ENCODE data around the gene EEFSEC.
A peak's percentile ranks its signal among the peaks of the same experiment; 100 is the strongest.

Gene EEFSEC

GRCh38 chr3:128203169-128203568 is 49.9 kb downstream of the EEFSEC start:
- in situ Hi-C loops (cut with MboI; ENCODE audit: low pct_unique_long_range_greater_than_20kb, low sequenced_read_pairs) = no loop called here

GRCh38 chr3:128205558-128206145 is 52.4 kb downstream of the EEFSEC start:
- DNase-seq = no peak
- in situ Hi-C loops (cut with MboI; ENCODE audit: low pct_unique_long_range_greater_than_20kb, low sequenced_read_pairs) = no loop called here

More at GRCh38 chr3:128203169-128203568, 49.9 kb downstream of the EEFSEC start:
- DNase-seq = no peak

DNA sequence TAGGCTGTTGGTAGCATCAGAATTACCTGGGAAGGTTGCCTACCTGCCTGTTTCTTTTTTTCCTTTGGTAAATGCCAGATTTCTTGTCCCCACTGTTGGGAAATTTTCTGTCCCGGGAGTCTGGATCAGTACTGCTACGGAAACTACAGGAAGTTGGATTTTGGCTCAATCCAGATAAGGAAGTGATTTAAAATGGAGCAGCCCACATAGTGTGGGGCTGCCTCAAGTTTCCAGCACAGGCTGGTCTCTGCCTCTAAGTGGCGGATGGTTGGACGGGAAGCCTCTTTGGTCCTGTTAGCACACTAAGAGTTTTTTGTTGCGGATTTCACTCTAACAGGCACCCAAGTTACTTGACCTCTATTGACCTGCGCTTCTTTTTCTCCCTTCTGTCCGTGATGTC is 54.7 kb downstream of the EEFSEC start:
- DNase-seq = no peak
- in situ Hi-C loops (cut with MboI; ENCODE audit: low pct_unique_long_range_greater_than_20kb, low sequenced_read_pairs) = no loop called here

- DNase-seq = no peak
- in situ Hi-C loops (cut with MboI; ENCODE audit: low pct_unique_long_range_greater_than_20kb, low sequenced_read_pairs) = no loop called here
These were observed 57.4 kb downstream of the EEFSEC start for GRCh38 chr3:128210711-128211110.

- DNase-seq = no peak
- in situ Hi-C loops (cut with MboI; ENCODE audit: low pct_unique_long_range_greater_than_20kb, low sequenced_read_pairs) = no loop called here
These were observed 60.8 kb downstream of the EEFSEC start for GRCh38 chr3:128214056-128214455.

- no peak for DNase-seq
- in situ Hi-C loops (cut with MboI; ENCODE audit: low pct_unique_long_range_greater_than_20kb, low sequenced_read_pairs) = no loop called here
These were observed 62.0 kb downstream of the EEFSEC start for GRCh38 chr3:128215290-128215689.

DNA sequence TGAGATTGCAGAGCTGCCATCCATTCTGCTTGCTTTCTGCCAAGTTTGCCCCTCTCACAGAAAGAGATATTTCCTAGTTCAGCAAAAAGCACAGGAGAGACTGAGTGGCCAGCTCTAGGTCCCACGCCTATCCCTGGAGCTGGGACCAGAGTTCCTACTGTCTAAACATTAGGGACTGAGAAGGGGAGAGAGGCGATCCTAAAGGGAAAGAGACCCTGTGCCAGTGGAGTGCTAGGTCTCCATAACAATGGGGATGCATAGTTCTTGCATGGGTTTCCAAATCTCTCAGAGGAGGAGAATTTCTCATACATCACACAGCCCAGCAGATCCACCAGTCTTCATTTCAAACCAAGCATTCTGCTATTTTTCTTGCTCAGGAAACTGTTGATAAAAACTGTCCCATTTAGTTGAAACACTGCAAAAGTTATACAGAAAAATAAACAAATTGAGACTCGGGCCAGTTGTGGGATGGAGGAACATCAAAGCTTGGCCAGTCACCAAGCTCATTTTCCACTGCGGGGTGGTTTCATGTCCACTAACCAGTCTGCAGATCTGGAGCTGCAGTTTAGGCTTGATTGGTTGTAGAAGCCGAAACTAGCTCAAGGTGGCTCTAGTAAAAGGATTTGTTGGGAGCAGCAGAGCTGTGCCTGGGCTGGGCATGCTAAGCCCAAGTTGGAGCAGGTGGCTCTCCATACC is 62.7 kb downstream of the EEFSEC start:
- in situ Hi-C loops (cut with MboI; ENCODE audit: low pct_unique_long_range_greater_than_20kb, low sequenced_read_pairs) = no loop called here
- DNase-seq = no peak

GRCh38 chr3:128217702-128218547 is 64.6 kb downstream of the EEFSEC start:
- in situ Hi-C loops (cut with MboI; ENCODE audit: low pct_unique_long_range_greater_than_20kb, low sequenced_read_pairs) = no loop called here
- DNase-seq = no peak

DNA sequence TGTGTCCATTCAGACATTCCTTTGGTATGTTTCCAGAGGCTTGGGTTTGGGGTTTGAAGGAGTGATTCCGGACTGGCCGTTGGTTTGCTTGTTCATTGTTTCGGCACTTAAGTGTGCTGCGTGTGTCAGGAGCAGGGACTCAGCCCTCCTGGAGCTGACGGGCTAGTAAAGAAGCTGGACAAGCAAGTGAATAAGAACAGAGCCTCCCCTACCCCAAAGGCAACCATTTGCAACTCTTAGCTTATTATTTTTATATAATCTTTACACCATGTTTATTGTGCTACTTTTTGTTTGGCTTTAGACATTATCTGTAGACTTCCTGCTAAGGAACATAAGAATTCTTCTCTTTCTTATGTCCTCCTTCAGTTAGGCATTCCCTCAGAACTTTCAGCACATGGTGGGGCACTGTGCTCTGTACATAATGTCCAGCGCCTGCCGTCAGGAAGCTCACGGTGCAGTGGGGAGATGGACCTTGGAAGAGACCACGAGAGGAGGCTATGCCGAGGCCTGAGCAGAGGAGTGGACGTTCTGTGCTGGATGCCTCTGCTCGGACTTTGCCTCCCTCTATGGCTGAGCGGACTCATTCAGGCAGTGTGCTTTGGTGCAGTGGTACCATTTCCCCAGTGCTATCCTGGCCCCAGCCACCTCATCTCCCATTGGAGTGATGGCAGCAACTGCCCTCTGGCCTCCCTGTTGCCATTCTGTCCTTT is 65.4 kb downstream of the EEFSEC start:
- in situ Hi-C loops (cut with MboI; ENCODE audit: low pct_unique_long_range_greater_than_20kb, low sequenced_read_pairs) = no loop called here
- DNase-seq = no peak

DNA sequence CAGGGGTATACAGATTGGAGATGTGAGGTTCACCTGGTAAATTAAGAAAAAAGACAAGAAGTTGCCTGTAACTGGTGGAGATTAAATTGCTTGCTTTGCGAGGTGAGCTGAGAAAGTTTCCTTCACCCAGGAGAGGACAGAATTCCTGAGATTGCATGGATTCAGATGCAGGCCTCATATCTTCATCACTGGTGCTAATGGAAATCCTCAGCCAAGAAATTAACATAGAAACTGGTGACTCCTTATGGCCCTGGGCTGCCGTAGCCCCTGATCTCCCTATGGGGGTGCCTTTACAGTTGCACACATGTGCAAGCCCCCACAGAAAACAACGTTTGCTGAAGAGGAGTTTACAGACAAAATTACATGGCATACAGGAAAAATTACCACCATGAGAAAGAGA is 68.0 kb downstream of the EEFSEC start:
- no peak for DNase-seq
- in situ Hi-C loops (cut with MboI; ENCODE audit: low pct_unique_long_range_greater_than_20kb, low sequenced_read_pairs) = no loop called here

DNA sequence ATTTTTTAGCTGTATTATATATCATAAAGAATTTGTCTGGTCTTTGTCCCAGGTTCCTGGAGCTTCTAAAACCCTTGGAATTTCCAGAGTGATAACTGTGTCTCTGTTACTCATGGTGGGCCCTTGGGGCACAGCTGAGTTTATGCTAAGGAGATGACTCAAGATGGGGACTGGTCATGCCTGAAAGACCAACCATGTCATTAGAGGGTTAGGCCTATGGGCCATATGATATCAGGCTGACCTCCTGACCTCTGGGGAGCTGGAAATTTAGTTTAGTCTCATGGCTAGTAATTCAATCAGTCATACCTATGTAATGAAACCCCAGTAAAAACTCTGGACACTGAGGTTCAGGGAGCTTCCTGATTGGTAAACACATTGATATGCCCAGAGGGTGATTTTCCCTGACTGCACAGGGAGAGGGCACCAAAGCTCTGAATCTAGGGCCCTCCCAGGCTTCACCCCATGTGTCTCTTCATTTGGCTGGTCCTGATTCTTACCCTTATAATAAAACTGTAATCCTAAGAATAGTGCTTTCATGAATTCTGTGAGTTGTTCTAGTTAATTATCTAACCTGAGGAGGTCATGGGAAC is 69.6 kb downstream of the EEFSEC start:
- in situ Hi-C loops (cut with MboI; ENCODE audit: low pct_unique_long_range_greater_than_20kb, low sequenced_read_pairs) = no loop called here
- DNase-seq = no peak

GRCh38 chr3:128226186-128226725 is 73.0 kb downstream of the EEFSEC start:
- DNase-seq = no peak
- in situ Hi-C loops (cut with MboI; ENCODE audit: low pct_unique_long_range_greater_than_20kb, low sequenced_read_pairs) = no loop called here

GRCh38 chr3:128226795-128227395 is 73.6 kb downstream of the EEFSEC start:
- in situ Hi-C loops (cut with MboI; ENCODE audit: low pct_unique_long_range_greater_than_20kb, low sequenced_read_pairs) = no loop called here
- DNase-seq = peak; percentile 54

GRCh38 chr3:128227507-128227906 is 74.2 kb downstream of the EEFSEC start:
- no peak for DNase-seq
- in situ Hi-C loops (cut with MboI; ENCODE audit: low pct_unique_long_range_greater_than_20kb, low sequenced_read_pairs) = no loop called here

DNA sequence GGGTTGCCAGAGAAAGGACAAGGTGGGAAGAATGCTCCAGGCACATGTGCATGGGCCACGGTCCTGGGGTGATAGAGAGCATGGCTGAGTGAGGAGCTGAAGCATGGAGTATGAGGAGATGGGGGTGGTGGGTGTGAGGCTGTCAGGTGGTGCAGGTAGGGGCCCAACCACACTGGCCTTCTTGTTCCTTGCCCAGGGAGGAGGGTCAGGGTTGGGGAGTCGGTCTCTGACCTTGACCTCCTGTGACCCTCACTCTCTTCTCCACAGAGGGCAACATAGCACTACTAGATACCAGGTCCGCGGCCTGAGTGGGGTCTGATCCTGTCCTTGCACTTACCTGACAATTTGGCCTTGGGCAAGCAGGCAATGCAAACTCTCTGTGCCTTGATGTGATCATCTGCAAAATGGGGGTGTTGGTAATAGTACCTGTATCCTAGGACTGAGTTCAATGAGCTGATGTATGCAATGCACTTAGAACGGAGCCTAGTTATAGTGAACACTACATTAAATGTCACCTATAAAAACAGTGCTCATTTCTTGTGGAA is 75.2 kb downstream of the EEFSEC start:
- in situ Hi-C loops (cut with MboI; ENCODE audit: low pct_unique_long_range_greater_than_20kb, low sequenced_read_pairs) = no loop called here
- DNase-seq = no peak

DNA sequence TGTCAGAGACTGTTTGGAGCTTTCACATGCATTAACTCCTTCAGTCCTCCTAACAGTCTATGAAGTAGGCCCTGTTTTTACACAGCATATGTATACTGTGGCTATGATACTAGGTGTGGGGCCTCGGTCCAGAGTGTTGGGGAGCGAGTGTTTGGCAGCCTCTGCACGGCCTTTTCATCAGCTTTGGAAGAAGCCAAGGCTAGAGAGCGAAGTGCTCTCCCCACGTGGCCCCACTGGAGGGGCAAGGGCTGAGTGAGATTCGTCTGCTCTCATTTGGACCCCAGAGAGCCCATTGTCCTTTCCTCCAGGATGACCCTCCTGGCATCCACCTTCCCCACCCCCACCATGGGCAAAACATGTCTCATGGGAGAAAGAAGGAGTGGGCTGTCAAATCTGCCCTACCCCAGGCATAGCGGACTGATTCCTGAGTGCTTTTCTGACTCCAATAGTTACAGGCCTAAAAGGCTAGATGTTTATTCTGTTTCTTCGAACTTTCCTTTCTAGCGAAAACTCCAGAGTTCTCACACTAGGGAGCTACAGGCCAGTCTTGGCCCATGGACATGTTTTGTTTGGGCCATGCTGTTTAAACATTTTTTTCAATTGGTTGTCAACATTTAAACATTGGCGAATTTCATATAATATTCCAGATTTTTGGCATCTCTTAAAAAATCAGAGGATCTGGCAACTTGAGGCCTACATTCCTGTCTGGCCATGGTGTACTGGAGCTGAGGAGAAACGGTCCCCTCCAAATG is 76.0 kb downstream of the EEFSEC start:
- in situ Hi-C loops (cut with MboI; ENCODE audit: low pct_unique_long_range_greater_than_20kb, low sequenced_read_pairs) = no loop called here
- DNase-seq = no peak

- in situ Hi-C loops (cut with MboI; ENCODE audit: low pct_unique_long_range_greater_than_20kb, low sequenced_read_pairs) = no loop called here
- no peak for DNase-seq
These were observed 78.3 kb downstream of the EEFSEC start for GRCh38 chr3:128231606-128232005.
